GM21576 (cell line): ENCODE results near the gene MUS81.

Source experiments
- ATAC-seq: cut with Tn5 transposase; IDR thresholded peaks from one replicate; pipeline ENCODE4 v1.9.1; 2021; ENCODE audit warnings: mild to moderate bottlenecking, moderate library complexity; ENCODE audit not compliant: unreplicated experiment

The MUS81 gene

DNA sequence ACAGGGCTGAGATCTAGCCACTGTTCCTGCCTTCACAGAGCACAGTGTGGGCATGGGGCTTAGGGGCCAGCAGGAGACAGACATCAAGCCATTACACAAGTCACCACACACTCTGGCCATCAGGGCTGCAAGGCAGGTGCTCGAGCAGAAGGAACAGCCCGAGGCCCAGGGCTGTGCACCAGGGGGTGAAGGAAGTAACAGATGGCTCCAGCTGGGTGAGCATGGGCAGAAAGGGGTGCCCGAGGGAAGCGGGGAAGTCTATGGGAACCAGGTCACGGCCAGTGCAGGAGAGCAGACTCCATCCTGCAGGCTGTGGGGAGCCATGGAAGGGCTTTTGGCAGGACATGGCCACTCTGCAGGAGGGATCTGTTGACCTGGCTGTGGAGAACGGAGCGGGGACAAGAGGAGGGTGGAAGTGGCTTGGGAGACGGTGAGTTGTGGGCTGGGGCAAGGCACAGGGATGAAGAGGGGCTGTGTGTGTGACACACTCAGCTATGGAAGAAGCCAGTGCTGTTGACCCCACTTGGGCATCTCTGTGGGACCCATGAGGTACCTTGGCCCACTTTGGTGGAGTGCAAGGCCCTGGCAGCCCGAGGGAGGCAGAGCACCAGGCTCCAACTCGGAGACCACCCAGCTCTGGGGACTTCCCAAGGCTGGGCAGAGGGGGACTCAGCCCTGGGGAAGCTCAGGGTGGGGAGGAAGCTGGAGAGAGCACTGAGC, 55.0 kb downstream of the MUS81 start:
- no peak for ATAC-seq

DNA sequence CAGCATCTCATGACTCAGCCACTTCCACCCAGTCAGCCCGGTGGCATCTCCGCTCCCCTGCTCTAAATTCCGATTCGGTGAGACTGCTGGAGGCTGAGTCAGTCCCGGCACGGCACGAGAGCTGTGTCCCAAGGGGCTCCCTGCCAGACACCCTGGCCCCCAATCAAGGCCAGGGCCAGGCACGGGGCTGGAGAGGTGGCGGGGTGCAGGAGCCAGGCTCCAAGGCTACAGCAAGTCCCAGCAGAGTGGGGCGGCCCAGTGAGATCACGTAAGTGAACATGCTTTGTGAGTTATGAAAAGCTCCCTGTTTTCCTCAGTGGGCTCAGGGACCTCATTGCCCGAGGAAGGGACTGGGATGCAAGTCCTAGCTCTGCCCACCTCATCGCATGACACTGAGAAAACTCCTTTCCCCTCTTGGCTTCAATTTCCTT, 55.6 kb downstream of the MUS81 start:
- no peak for ATAC-seq
